ENCODE measurements around the gene WDR75.

Gene WDR75

DNA sequence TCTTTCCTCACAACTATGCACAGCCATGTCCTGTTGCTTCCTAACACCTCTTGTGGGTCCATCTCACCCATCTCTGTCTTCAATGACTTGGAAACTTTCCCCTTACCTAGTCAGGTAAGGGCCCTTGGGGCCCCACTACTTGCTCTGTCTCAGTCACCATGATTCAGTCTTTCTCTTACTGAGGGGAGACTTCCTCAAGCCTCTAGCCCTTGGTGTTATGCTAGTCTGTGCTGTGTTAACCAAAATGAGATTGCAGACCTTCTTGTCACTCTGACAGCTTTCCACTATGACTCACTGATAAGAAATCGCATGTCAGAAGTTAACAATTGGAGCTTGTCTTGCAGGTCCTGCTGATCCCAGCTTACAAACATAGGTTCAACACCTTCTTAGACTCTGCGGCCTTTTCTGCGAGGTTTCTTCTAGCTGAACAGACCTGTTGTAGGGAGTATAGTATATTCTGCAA lies 65.3 kb downstream of the WDR75 start:
- TF ChIP-seq, protein P1, sequence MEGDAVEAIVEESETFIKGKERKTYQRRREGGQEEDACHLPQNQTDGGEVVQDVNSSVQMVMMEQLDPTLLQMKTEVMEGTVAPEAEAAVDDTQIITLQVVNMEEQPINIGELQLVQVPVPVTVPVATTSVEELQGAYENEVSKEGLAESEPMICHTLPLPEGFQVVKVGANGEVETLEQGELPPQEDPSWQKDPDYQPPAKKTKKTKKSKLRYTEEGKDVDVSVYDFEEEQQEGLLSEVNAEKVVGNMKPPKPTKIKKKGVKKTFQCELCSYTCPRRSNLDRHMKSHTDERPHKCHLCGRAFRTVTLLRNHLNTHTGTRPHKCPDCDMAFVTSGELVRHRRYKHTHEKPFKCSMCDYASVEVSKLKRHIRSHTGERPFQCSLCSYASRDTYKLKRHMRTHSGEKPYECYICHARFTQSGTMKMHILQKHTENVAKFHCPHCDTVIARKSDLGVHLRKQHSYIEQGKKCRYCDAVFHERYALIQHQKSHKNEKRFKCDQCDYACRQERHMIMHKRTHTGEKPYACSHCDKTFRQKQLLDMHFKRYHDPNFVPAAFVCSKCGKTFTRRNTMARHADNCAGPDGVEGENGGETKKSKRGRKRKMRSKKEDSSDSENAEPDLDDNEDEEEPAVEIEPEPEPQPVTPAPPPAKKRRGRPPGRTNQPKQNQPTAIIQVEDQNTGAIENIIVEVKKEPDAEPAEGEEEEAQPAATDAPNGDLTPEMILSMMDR (IDR thresholded peaks at IDR 0.05; ENCODE audit: low read depth, low read length) = no peak
- no peak for DNase-seq (ENCODE audit: extremely low read depth, low read depth)

DNA sequence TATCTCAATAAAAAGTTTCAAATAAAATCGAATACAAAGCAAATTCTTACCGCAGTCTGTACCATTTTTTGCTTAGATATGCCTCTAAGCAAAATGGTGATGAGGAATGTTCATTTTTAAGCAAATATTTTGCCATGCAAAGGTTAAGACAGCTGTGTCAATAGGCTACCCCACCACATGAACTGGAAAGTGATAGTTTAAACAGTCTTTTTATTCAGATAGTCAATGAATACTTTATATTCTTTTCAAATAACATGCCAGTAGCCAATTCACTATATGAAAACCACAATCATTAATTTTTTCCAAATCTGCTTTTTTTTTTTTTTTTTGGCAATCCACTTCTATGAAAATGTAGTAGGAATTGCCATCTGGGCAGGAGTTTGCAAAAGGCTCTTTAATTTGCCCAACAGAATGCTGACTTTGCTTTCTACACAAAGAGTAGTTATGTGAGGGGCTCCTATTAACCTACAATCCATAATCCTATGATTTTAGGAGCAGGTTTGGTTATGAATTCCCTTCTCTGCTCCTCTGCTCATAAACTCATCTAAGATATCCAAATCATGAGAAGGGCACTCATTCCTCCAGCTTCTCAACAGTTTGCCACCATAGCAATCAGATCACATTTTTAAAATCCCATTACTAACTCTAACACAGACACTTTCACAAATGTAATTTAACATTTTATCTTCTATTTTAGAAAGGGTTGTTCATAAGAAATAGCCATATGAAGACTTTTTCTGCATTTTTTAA lies 70.1 kb downstream of the WDR75 start:
- DNase-seq (ENCODE audit: extremely low read depth, low read depth) = no peak
- TF ChIP-seq, protein P1 (IDR thresholded peaks at IDR 0.05; ENCODE audit: low read depth, low read length) = no peak

DNA sequence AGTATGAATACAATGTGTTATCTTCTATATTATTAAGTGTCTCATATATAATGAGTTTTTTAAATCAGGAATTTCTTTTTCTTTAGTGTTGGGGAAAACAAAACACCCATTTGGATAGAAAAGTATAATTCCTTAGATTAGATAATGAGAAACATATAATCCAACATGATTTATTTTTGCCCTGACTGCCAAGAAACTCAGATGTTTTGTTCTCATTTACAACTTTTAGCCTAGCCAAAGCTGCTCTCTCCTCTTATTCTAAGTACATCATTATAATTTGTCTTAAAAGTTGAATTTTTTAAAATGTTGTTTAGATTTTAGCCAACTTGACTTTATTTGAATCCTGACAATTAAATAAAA lies 70.7 kb downstream of the WDR75 start:
- no peak for DNase-seq (ENCODE audit: extremely low read depth, low read depth)
- TF ChIP-seq, protein P1 (IDR thresholded peaks at IDR 0.05; ENCODE audit: low read depth, low read length) = no peak

DNA sequence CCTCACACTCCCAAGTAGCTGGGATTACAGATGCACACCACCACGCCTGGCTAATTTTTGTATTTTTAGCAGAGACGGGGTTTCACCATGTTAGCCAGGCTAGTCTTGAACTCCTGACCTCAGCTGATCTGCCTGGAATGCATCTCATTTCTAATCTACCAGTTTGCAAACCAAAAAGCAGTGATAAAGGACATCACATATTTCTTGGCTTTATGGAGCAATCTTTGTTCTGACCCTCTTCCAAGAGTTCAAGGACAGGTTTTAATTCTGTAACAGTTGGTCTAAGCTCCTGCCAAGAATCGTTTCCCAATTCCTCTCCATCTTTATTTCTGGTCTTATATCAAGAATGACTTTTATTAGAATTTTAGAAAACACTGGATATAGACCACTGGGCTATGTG lies 71.6 kb downstream of the WDR75 start:
- TF ChIP-seq, protein P1 (IDR thresholded peaks at IDR 0.05; ENCODE audit: low read depth, low read length) = no peak
- no peak for DNase-seq (ENCODE audit: extremely low read depth, low read depth)

DNA sequence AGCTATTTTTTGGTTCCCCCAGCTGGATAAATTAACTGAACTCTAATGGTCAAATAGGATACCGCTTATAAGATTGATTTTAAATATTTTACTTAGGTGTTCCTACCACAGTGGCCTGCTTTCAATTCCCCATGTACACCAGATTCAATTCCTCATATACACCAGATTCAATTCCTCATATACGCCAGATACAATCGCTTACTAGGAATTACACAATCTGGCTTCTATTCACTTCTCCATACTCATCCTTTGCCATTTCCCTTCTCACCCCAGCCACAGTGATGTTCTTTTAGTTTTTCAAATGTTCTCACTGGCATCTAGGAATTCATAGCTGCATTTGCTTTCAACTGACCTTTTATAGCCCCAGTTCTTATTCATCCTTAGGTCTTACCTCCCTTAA lies 72.8 kb downstream of the WDR75 start:
- TF ChIP-seq, protein P1 (IDR thresholded peaks at IDR 0.05; ENCODE audit: low read depth, low read length) = no peak
- no peak for DNase-seq (ENCODE audit: extremely low read depth, low read depth)

DNA sequence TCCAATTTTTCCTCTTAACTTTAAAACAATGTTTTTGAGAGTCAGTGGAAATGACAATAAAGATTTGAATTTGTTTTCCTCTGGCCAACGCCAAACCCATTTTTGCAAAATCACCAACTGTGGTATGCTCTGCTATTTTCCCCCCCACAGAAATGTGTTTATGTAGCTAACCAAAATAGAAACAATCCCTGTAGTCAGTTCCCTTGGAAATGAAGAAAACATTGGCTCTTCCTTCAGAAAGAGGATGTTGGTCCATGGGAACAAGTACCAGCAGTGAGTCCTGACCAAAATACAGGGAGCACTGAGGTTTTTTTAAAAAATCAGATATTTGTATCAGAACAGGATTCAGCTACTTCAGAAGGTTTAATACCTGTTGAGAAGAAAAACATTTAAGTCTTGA lies 74.0 kb downstream of the WDR75 start:
- TF ChIP-seq, protein P1 (IDR thresholded peaks at IDR 0.05; ENCODE audit: low read depth, low read length) = no peak
- no peak for DNase-seq (ENCODE audit: extremely low read depth, low read depth)

DNA sequence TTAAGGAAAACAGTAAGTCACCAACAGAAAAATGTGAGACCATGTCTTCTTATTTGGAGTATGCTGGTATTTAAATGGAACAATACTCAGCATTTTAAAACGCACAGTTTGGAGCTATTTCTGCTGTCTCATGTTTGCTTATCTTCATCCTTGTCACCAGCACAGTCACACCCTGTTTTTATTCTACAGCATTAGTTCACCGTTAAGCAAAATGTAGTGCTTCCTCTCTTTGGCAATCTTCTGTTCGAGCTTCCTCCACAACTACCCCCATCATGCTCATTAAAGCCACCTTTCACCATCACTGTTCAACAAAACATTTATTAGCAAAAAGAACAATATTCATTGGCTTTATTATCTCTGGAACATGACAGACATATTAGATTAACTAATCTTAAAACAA lies 75.3 kb downstream of the WDR75 start:
- DNase-seq (ENCODE audit: extremely low read depth, low read depth) = no peak
- TF ChIP-seq, protein P1 (IDR thresholded peaks at IDR 0.05; ENCODE audit: low read depth, low read length) = no peak
